HL-60 (cell line): Measurements from ENCODE around the gene ENKD1.
A peak's percentile ranks its signal among the peaks of the same experiment; 100 is the strongest.

Experiments
- DNase-seq, 2 experiments: peaks; one replicate each; pipeline ENCODE4 v3.0.0-alpha.2; 2010 to 2020; ENCODE audit warnings: low read depth in 1 of 2, low spot score in 1 of 2
- H3K27ac ChIP-seq: fragments of 250-450 bp; sonication (Bioruptor Pico); replicated peaks from 2 replicates; pipeline ENCODE4 v1.5.1; 2020; ENCODE audit warnings: mild to moderate bottlenecking, moderate library complexity
- H3K27me3 ChIP-seq: fragments of 250-450 bp; sonication (Bioruptor Pico); 2 replicates; pipeline ENCODE4 v1.5.1; 2021; ENCODE audit warnings: mild to moderate bottlenecking, moderate library complexity; ENCODE audit not compliant: insufficient read depth, poor library complexity, severe bottlenecking
- H3K4me3 ChIP-seq: replicated peaks from 2 replicates; pipeline ENCODE4 v1.5.1; 2011; ENCODE audit warnings: mild to moderate bottlenecking, control low read depth, low read length; ENCODE audit not compliant: insufficient read depth
- CTCF ChIP-seq: IDR thresholded peaks from one replicate; pipeline ENCODE4 v1.5.1; 2011; ENCODE audit warnings: low read length, control low read depth, inconsistent platforms; ENCODE audit not compliant: insufficient read depth
- GABPA ChIP-seq: IDR thresholded peaks from 2 replicates; pipeline ENCODE4 v1.6.1; 2012; ENCODE audit warnings: low read depth
- POLR2AphosphoS5 ChIP-seq: IDR thresholded peaks from 2 replicates; pipeline ENCODE4 v1.6.1; 2012; ENCODE audit warnings: low read depth
- REST ChIP-seq: IDR thresholded peaks from 2 replicates; pipeline ENCODE4 v1.6.1; 2012; ENCODE audit warnings: low read depth; ENCODE audit not compliant: insufficient replicate concordance
- SPI1 ChIP-seq: IDR thresholded peaks from 2 replicates; pipeline ENCODE4 v1.6.1; 2012; ENCODE audit warnings: low read depth, mild to moderate bottlenecking, borderline replicate concordance

The ENKD1 gene

GRCh38 chr16:67713647-67714273 lies 47.2 kb upstream of the ENKD1 start:
- TF ChIP-seq POLR2AphosphoS5: no peak
- TF ChIP-seq REST: no peak
- TF ChIP-seq SPI1: no peak

GRCh38 chr16:67710607-67711006 lies 44.1 kb upstream of the ENKD1 start:
- no peak for TF ChIP-seq GABPA
- no peak for TF ChIP-seq CTCF
- no peak for TF ChIP-seq SPI1
- no peak for TF ChIP-seq POLR2AphosphoS5
- no peak for TF ChIP-seq REST
- H3K27me3 ChIP-seq: no peaks in the 10 kb centered on the region
- no peak overlapping the region for H3K27ac ChIP-seq
- no peak overlapping the region for H3K4me3 ChIP-seq
- no peak for DNase-seq

More at GRCh38 chr16:67713647-67714273, 47.2 kb upstream of the ENKD1 start:
- H3K27me3 ChIP-seq: no peaks in the 10 kb centered on the region
- peak overlapping the region; percentile 25; the same call in 1 of the 2 replicates for H3K27ac ChIP-seq
- DNase-seq: peak; percentile 66 to 75
- H3K4me3 ChIP-seq: no peak overlapping the region

GRCh38 chr16:67709050-67709449 lies 42.5 kb upstream of the ENKD1 start:
- DNase-seq: no peak
- Histone ChIP-seq H3K27ac (no peak overlapping the region), H3K27me3 (no peaks in the 10 kb centered on the region), H3K4me3 (no peak overlapping the region)
- TF ChIP-seq SPI1 (no peak), GABPA (no peak), CTCF (no peak), REST (no peak), POLR2AphosphoS5 (no peak)
